HG03280 (cell line): Measurements from ENCODE around the gene TAGAP.

Experiments used
- ATAC-seq: cut with Tn5 transposase; IDR thresholded peaks from one replicate; pipeline ENCODE4 v1.9.1; 2021; ENCODE audit warnings: mild to moderate bottlenecking, moderate library complexity; ENCODE audit not compliant: unreplicated experiment

Gene TAGAP

DNA sequence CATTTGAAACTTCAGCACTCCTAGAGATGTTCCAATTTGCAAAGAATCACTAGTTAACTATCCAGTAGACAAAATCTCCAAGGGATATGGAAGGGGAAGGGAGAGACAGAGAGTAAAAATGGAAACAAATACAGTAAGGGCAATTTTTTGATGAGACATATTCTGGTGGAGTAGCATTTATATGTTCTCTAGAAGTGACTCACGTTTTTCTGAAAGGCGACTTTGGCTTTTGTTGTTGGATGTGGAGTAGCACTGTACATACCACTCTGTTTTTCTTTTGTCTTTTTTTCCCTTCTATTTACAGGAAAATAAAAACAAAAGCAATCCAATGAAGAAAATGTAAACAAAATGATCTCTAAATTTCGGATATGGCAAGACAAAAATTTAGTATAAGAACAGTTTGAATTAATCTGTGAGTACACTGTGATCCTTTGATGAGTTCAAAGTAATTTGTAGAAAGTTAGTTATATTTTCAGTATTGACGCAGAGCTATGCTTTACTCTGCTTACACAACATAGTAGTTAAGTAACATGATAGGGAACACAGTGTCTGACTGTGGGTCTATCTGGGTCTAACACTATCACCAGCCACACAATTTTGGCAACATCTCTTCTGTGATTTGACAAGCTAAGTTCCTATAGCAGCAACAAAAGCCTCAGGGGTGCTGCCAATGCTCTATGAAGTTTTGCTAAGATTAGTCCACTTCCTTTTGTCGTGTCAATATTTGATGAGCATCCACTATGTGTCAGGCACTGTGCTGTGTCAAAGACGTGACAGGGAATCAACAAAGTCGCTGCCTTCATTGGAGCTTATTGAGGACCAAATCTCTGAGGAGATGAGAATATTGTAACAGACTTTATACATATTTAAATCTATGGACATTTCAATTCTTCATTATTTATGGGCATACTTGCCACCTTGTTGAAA lies 27.3 kb upstream of the TAGAP start:
- no peak for ATAC-seq

DNA sequence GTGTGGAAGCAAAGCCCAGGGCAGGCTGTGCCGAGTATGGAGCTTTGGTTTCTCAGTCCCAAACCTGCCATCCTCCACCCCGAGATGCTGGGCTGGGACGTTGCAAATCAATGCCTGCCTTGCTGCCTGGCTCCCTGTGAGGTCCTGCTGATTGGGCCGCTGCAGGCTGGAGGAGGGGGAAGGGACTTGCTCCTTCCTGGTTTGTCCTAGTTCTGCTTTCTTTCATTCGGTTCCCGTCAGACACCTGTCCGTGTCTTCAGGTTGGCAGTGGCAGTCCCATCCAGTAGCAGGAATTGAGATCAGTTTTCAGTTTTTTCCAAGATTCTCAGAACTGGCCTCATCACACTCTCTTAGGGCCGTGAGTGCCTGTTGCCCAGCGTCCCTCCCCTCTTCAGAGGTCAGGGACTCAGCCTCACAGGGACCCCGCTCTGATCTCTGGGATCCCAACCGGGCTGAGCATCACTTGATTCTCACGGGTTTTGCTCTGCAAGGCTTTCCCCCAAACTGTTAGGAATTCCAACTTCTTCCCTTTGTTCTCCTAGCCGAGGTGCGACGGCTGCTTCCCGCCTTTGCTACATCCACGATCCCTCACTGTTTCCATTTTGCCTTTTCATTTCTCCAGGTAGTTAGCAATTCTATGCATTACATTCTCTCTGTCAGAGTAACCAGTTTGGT lies 24.2 kb upstream of the TAGAP start:
- ATAC-seq = no peak

DNA sequence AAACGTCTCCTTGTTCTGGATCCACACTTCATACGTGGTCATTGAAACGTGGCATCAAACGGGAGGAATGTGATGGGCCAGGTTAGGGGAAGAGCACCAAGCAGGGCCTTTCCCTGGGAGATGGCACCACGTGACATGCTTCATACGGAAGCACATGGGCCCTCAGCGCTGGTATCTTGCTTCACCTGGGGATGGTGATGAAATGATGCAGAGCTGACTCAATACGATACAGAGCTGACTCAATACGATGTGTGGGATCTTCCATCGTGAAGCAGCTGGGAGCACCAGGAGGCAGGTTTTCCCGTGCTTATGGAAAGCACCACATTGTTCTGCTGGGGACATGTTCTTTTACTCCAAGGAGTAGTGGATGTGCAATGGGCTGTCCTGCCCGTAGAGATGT lies 22.5 kb upstream of the TAGAP start:
- no peak for ATAC-seq

DNA sequence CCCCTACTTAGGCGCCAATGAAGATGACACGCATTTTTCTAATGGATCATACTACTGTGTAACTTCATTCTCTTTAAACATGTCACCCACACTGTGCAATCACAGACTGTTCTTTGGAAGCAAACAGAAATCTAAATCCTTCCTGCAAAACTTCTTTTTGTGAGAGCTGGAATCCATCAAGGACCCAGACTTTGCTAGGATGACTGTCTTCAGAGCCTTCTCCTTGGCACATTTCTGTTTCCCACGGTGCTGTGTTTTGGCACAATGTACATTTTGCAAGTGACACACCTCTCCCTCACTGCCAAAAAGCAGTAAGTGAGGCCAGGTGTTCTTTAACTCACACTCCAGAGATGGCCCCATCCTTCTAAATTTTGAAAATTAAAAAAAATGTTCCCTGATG lies 21.7 kb upstream of the TAGAP start:
- ATAC-seq = no peak

DNA sequence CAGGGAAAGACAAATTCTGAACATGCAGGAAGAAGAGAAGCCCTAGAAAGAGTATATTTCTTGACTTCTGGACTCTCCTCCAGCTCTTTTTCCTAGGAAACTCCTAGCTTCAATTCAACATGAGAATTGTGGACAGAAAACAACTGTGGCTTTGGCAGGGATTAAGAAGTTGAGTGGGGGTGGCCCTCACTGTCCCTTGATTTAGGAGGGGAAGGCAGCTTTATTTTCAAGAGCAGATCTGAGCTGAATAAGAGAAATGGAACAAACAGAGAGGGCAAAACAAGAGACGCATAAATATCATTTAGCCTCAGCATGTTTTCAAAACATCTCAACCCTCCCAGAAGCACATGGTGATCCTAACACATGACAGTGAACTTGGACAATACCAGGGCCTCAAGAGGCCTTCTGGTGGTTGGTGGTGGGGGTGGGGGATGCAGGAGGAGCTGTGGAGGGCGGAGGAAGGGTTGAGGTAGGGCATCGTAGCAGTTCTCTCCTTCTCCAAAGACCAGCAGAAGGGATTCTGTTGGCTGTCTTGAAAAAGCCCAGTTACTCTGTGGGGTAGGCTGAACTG lies 21.1 kb upstream of the TAGAP start:
- no peak for ATAC-seq

DNA sequence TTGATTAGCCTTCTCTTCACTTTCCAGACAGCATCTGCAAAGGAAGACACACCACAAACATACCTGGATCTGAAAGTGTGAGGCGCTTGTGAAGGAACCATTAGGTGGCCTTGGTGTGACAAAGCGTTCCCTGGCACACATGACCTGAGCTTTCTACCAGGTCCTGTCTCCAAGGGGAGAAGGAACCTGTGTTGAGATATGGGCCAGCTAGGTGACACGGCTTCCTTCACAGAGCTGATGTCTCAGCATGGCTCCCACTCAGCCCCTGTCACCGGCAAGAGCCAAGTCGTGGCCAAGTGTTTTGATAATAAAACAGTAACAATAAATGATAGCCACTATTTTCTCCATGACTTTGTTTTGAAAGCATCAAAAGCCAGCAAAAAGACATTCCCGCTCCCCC lies 20.3 kb upstream of the TAGAP start:
- ATAC-seq = no peak

DNA sequence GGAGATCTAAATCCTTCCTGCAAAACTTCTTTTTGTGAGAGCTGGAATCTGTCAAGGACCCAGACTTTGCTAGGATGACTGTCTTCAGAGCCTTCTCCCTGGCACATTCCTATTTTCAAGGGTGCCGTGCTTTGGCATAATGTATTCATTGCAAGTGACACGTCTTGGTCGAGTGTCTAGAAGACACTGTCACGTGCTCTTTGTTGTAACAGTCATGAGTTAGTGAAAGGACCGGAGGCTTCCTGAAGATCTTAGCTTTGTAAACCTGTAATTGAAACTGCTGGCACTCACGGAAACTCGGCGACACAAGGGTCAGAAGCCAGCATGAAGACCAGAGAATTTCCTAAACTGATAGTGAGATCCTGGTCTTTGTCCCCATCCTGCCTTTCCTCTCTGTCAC lies 19.7 kb upstream of the TAGAP start:
- ATAC-seq = no peak

DNA sequence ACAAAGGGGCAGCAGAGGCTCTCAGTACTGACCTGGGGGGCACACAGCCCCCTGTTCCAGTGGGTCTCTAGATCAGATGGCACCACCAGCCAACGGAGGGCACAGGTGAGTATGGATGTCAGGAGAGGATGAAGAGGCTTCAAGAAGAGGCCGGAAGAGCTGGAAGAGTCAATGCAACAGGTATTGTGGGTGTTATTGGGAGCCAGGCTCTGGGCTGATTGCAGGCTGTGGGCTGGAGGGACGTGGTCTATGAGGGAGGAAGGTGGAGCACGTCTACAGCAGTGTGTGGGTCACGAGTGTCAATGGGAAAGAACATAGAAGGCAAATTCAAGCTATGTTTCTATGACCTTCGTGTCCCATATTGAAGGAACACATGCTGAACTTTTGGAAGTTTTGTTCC lies 18.8 kb upstream of the TAGAP start:
- ATAC-seq = no peak

DNA sequence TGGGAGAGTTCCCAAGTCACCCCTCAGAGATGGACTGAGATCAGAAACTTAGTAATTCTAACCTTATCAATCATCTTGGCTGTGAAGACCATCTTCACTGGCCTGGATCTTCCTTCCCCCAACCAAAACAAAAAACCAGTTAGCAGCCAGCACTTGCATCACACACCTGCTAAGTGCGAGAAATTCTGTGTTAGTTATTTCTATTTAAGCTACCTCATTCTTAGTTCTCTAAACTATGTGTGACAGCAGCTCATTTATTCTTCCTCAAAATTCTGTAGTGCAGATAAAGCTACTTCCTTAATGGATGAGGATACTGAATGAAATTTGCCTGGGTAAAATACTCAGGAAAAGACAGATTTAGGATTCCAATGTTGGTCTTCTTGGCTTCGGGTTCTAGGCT lies 18.2 kb upstream of the TAGAP start:
- no peak for ATAC-seq

DNA sequence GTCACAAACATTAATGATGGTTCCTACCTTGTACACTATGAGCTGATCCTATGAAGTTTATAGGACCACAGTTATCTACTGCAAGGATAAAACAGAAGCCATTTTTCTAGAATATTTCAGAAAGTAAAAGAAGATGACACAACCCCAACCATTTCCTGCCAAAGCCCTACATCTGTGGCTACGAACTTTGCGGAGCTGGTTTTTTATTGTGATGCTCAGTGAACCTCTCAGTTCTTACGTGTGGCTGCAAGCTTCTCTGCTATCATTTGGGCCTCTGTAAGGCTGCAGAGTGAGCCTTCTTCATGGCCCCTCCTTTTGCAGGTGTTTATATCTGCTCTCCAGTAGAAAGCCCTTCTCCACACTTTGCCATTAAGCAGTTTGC lies 17.8 kb upstream of the TAGAP start:
- ATAC-seq = no peak

DNA sequence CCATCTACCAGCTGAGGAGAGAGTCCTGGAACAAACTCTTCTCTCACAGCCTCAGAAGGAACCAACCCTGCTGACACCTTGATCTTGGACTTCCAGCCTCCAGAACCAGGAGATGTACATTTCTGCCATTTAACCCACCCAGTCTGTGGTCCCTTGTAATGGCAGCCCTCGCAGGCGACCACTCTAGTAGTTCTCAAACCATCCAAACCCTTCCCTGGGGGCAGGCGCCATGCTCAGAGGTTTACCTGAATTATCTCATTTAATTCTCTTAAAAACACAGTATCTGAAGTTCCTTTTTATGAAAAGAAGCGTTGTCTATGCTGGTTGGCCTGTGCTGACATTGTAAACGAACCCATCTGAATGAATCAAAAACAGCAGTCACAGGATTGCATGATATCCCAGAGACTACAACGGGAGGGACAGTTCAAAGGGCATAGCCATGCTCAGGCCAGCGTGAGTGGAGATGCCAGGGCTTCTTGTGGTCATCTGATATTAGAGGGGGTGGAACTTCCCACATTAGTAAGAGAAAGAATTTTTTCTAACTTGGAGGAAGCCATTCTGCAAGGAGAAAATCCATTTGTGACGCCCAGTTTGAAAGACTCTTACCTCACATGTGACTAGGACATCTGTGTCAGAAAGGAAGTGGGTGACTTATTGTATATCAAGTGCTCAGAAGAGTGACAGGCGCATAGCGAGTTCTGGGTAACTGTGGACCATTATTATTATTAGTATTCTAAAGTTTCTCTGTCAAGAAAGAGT lies 17.2 kb upstream of the TAGAP start:
- ATAC-seq = no peak

DNA sequence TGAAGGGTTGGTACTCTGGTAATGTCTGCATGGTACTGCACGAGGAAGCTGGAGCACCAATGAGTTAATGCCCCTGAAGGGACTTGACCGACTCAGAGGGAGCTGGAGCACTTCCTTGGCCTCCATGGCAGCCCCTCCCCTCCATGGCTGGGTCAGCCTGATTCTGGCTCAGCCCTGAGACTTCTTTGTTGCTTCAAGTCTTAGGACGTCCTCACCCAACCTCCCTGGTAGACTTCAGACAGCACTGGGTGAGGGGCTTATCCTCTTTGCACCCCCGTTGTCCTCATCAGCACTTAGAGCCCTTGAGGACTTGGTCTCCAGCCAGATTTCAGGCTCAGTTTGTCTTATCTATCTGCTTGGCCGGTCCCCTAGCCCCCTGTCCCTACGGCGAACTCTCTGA lies 16.4 kb upstream of the TAGAP start:
- no peak for ATAC-seq

DNA sequence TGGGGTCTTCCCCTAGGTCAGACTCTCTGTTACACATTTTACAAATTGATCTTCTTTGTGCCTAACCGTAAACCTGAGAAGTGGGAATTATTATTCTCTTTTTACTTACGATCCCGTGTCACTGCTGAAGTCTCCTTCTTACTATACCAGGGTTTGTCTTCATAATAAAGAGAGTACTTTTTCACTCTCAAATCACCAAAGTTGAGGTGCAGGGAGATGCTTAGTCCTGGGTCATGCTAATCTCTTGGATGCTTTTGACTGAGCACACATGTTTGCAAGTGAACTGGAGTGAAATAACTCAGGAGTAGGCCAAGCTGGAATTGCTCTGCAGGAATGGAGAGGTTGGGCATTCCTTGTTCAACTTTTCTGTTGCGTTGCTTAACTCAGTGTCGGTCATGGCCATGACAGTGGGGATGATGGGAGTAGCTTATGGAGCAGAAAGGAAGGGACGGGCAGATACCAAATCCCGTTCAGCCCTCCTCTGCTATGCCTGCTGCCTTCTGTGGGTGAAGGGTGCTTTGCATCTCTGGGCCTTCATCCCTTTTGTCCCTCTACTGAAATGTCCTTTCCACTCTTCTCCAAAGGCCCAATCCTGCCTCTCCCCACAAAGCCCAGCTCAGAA lies 15.2 kb upstream of the TAGAP start:
- ATAC-seq = no peak

DNA sequence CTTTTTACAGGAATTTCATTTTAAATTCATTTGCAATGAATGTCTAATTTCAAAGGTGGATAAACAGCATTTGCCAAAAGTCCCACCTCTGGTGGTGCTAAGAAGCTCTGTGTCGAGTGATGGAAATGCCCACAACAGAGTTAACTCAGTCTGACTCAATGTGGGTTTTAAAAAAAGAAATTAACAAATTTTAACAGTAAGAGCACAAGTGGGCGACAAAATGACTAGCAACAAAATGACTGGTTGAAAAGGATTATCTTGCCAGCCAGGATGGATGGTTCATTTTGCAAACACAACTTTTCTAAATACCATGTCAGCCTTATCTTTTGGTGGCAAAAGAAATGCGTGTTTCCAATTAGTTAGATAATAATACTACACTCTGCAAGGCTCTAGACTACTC lies 14.3 kb upstream of the TAGAP start:
- no peak for ATAC-seq

DNA sequence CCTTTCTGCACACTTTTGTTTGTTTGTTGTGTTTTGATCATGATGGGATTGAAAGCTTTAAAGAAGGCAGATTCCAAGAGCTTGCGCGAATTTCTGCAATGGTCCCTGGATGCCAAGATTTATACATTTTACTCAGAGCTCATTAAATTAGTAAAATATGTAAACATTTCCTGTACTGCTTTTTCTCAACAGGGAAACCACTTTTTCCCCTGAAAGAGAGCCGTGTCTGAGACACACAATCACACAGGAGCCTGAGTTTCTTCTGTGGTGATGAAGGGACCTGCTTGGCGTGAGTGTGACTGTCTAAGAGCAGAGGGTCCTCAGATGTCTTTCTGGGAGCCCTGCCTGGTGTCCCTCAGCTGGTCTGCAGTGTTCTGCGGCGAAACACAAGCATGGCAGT lies 12.1 kb upstream of the TAGAP start:
- ATAC-seq = no peak

DNA sequence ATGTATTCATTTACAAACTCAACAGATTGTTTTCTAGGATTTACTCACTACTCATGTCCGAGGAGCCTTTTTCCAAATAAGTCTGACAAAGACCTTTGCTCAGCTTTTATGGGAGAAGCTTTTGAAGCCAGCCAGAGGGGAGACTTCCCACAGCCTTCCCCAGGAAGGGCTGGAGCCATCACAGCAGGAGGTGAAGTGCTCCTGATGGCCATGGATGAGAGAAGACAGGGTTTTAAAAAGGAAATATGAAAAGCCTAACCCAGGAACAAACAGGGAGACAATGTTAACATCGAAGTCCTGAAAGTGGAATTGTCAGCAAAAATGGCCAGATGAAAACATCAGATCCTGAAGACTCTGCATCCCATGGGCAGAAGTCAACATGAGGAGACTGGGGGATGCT lies 11.6 kb upstream of the TAGAP start:
- ATAC-seq = no peak

DNA sequence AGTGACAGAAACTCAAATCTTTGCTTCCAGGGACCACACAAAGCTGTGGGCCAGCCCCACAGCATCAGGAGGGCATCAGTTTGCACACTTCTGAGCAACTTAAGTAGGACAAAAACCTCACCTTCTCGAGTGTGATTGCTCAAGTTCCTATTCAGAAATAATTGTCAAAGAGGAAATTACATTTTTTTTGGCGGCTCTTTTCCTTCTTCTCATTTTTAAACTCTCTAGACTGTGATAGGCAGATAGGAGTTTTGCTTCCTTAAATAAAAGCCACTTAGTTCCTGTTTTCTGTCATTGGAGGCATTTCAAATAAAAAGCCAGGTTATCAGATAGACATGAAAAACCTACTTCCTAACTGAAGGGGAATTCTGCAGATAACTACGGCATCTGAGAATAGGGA lies 11.2 kb upstream of the TAGAP start:
- no peak for ATAC-seq

DNA sequence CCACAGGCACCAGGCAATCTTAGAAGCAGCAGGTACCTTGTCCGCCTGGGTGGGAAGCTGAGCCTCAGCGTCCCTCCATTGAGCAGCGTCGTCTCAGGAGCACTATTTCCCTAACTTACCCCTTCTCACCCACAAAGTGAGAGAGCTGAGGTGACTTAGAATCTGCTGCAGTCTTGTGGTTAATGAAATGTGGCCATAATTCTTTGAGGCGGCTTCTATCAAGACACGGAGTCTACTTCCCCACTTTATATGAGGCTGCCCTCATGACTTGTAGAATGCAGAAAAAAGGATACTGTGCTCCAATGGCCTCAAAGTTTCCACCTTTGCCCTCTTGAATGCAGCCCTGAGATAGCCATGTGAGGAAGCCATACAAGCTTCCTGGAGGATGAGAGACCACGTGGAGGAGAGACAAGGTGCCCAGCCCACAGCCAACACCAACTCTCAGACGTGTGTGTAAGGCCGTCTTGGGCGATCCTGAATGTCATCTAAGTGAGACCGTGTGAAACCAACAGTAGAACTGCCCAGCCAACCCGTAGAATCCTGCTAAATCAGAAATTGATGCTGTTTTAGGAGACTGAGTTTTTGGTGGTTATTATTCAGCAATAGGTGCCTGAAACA lies 9.1 kb upstream of the TAGAP start:
- no peak for ATAC-seq

DNA sequence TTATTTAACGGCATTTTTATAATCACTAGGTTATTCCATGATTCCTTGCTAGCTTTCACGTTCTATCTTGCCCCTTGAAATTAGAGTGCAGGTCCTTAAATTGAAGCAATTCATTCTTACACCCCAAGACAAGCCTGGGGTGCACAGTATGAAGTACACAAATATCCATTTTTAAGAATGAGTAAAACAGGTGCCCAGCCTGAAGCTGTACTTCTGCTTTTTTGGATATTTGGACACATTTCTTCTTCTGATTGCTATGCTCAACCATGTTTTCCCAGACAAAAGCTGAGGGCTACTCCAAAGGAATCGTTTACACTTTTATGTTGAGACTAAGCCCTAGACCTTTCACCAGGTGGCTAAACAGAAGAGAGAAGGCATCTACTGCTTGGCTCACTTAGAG lies 7.9 kb upstream of the TAGAP start:
- ATAC-seq = no peak

DNA sequence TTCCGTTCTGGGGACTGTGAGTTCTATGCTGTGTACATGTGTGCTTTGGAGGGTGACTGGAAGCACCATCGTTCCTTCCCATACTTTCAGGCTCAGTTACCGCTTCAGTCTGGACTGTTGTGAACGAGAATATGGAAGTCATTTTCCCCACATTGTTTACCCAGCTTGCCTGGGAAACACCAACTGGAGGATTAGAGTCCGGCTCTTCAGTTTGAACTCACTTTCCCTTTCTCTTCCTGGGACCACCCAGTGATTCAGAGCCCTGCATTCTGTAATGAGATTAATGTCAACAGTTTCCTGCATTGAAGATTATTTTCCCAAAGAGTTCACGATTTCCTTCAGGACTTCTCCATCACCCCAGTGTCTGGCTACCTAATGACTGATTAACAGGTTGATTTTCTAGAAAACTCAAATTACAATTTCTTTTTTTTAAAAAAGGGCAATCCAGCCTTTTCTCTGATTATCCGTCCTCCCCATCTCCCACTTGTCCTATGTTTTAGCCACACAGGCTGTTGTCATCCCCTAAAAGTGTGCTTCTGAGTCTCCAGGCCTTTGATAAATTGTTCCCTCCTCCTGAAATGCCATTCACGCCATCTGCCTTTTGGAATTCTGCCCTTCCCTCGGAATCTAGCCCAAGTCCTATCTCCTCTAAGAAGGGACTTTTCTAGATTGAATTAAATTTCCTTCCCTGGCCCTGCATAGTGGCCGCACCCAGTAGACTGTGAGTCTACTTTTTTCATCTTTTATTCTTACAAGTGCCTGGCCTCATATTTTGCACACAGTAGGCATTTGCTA lies 3.3 kb upstream of the TAGAP start:
- no peak for ATAC-seq
